H1 (cell line): ENCODE results near the gene ARHGEF3. TPM values are rescaled to one million over a fixed set of nuclear protein-coding genes. Genes with fewer than 3 reads are reported as not detected.

Source experiments
- ATF2 ChIP-seq: IDR thresholded peaks from 2 replicates; pipeline ENCODE4 v1.6.1; 2012; ENCODE audit warnings: low read length, inconsistent platforms
- RAD21 ChIP-seq, 2 experiments: IDR thresholded peaks in 1 of 2; conservative IDR thresholded peaks in 1 of 2; 2 replicates each; pipeline ENCODE4 v1.6.1; 2011; ENCODE audit warnings: low read depth in 2 of 2, low read length in 2 of 2, improper control_type of control experiment in 1 of 2, inconsistent platforms in 1 of 2, mild to moderate bottlenecking in 1 of 2, moderate library complexity in 1 of 2
- SIN3A ChIP-seq, 2 experiments: IDR thresholded peaks in 1 of 2; conservative IDR thresholded peaks in 1 of 2; 2 replicates each; pipeline ENCODE4 v1.6.1; 2011 to 2012; ENCODE audit warnings: low read length in 2 of 2, improper control_type of control experiment in 1 of 2, low read depth in 1 of 2, mild to moderate bottlenecking in 1 of 2
- SP1 ChIP-seq: IDR thresholded peaks from 2 replicates; pipeline ENCODE4 v1.6.1; 2011; ENCODE audit warnings: low read depth, low read length
- SP2 ChIP-seq: IDR thresholded peaks from 2 replicates; pipeline ENCODE4 v1.6.1; 2012; ENCODE audit warnings: mild to moderate bottlenecking, low read length, inconsistent platforms
- ZNF274 ChIP-seq: IDR thresholded peaks from 2 replicates; pipeline ENCODE4 v1.7.0; 2012; ENCODE audit warnings: low read length, borderline replicate concordance; ENCODE audit errors: extremely low read depth
- polyA plus RNA-seq, 7 experiments: library from polyadenylated mRNA; depleted of rRNA in 3 of 7; stranded (reverse) in 5 of 7; unstranded in 2 of 7; fragments of >200 nt in 5 of 7; fragments of 200-250 nt in 2 of 7; gene quantifications; 1 replicate in 5 of 7; 2 replicates in 1 of 7; 4 replicates in 1 of 7; pipeline versions ENCODE4 v1.2.1 to v1.2.3, GENCODE V29; 2011 to 2013; ENCODE audit warnings: missing spikeins in 2 of 7, mixed read lengths in 2 of 7
- total RNA-seq: library from RNA; stranded (reverse); fragmentation: NEBNext Ultra II Directional; extraction: Animal tissue kit (Norgen Biotek cat#: 25700); gene quantifications from 2 replicates; pipeline ENCODE4 v1.2.1, GENCODE V29; 2021

ARHGEF3 gene
- total and polyA plus RNA-seq, 2 of the 8 experiments (the other 6 are each of a cell fraction or from before 2014, with no cell fraction given), result 2.8 to 6.0 TPM

- TF ChIP-seq ATF2, result no peak
- TF ChIP-seq RAD21 (IDR thresholded peaks at IDR 0.05 in 1 of 2, conservative IDR thresholded peaks at IDR 0.05 in 1 of 2; ENCODE audit: low read depth in 2 of 2, low read length in 2 of 2), result no peak
- TF ChIP-seq SP1, result no peak
- TF ChIP-seq SP2, result no peak
- TF ChIP-seq SIN3A (conservative IDR thresholded peaks at IDR 0.05 in 1 of 2, IDR thresholded peaks at IDR 0.05 in 1 of 2; ENCODE audit: low read depth in 1 of 2, low read length in 2 of 2), result no peak
- no peak for TF ChIP-seq ZNF274
These were observed 39.0 kb downstream of the ARHGEF3 start (continued) for GRCh38 chr3:56762718-56763117.
